BJ (cell line): Measurements from ENCODE around the gene PRKCE. TPM values are rescaled to one million over a fixed set of nuclear protein-coding genes. Genes with fewer than 3 reads are reported as not detected.

ENCODE experiments used
- CTCF ChIA-PET: fragments of 350-600 bp; formaldehyde crosslinking; extraction: SDS; loops from one replicate; lab custom pipeline; 2021; ENCODE audit warnings: antibody characterized with exemption, inconsistent platforms; lab: Yijun Ruan, JAX
- POLR2A ChIA-PET: fragments of 300-600 bp; sonication (Branson Sonifier 250); formaldehyde crosslinking; extraction: SDS; loops from one replicate; lab custom pipeline; 2021; ENCODE audit warnings: antibody characterized with exemption; lab: Charles Lee
- DNase-seq: peaks from one replicate; pipeline ENCODE4 v3.0.0-alpha.2; 2011; ENCODE audit warnings: low read depth
- H3K27me3 ChIP-seq: 2 replicates; pipeline ENCODE4 v1.6.0; 2011; ENCODE audit warnings: low read length; ENCODE audit not compliant: control insufficient read depth, insufficient read depth
- H3K36me3 ChIP-seq: 2 replicates; pipeline ENCODE4 v1.5.1; 2011; ENCODE audit warnings: low read length; ENCODE audit not compliant: control insufficient read depth, insufficient read depth
- H3K4me3 ChIP-seq: 2 replicates; pipeline ENCODE4 v1.5.1; 2011; ENCODE audit warnings: low read depth, mild to moderate bottlenecking, control low read depth, low read length
- CTCF ChIP-seq: IDR thresholded peaks from 2 replicates; pipeline ENCODE4 v1.5.1; 2011; ENCODE audit warnings: low read depth, mild to moderate bottlenecking, control low read depth, inconsistent platforms, low read length, moderate library complexity; ENCODE audit not compliant: insufficient read depth
- polyA plus RNA-seq: library from polyadenylated mRNA; depleted of rRNA; stranded (reverse); fragments of >200 nt; gene quantifications from 2 replicates; pipeline ENCODE4 v1.2.3, GENCODE V29; 2011

The PRKCE gene
- polyA plus RNA-seq, 1 experiment = 19.7 TPM

GRCh38 chr2:46009772-46010171, 358.3 kb downstream of the PRKCE start:
- no peaks in the 10 kb centered on the region for H3K36me3 ChIP-seq
- H3K27me3 ChIP-seq = no peaks in the 10 kb centered on the region
- ChIA-PET CTCF (interaction anchor here (0.6 to 2.3 kb wide), 7 partner anchors 17 to 352 kb away, joined by 4 to 9 read pairs (median 5); no protein-coding TSS in a partner anchor), POLR2A (no interaction called here)
- TF ChIP-seq CTCF = no peak
- no peak for DNase-seq
- H3K4me3 ChIP-seq = no peak overlapping the region

- no peak overlapping the region for H3K4me3 ChIP-seq
- no peaks in the 10 kb centered on the region for H3K36me3 ChIP-seq
- DNase-seq = no peak
- TF ChIP-seq CTCF = no peak
- CTCF ChIA-PET = interaction anchor here (0.6 to 2.3 kb wide), 18 partner anchors 8 to 448 kb away, joined by 3 to 10 read pairs (median 4); no protein-coding TSS in a partner anchor
- POLR2A ChIA-PET = no interaction called here
- no peaks in the 10 kb centered on the region for H3K27me3 ChIP-seq
These were observed 358.9 kb downstream of the PRKCE start for GRCh38 chr2:46010223-46010924.

GRCh38 chr2:46010925-46011490, 359.5 kb downstream of the PRKCE start:
- no peak overlapping the region for H3K4me3 ChIP-seq
- H3K36me3 ChIP-seq = no peaks in the 10 kb centered on the region
- POLR2A ChIA-PET = no interaction called here
- CTCF ChIA-PET = interaction anchor here (0.6 to 2.3 kb wide), 22 partner anchors 8 to 448 kb away, joined by 3 to 10 read pairs (median 4); no protein-coding TSS in a partner anchor
- peak; percentile 59 for TF ChIP-seq CTCF
- no peaks in the 10 kb centered on the region for H3K27me3 ChIP-seq
- DNase-seq = no peak

- ChIA-PET CTCF (interaction anchor here (0.6 to 1.9 kb wide), 11 partner anchors 11 to 448 kb away, joined by 3 to 7 read pairs (median 4); partner anchors contain the start of gene EPAS1), POLR2A (interaction anchor here (0.5 kb wide), 1 partner anchor 51 kb away, joined by 5 read pairs; no protein-coding TSS in a partner anchor)
- no peak for DNase-seq
- Histone ChIP-seq H3K4me3 (no peak overlapping the region), H3K36me3 (peaks cover 2% of the 10 kb centered on the region; the same call in 1 of the 2 replicates), H3K27me3 (no peaks in the 10 kb centered on the region)
- TF ChIP-seq CTCF = no peak
These were observed 361.3 kb downstream of the PRKCE start for GRCh38 chr2:46012618-46013240.

GRCh38 chr2:46013726-46014125, 362.3 kb downstream of the PRKCE start:
- H3K4me3 ChIP-seq = no peak overlapping the region
- no peak for TF ChIP-seq CTCF
- ChIA-PET POLR2A (no interaction called here), CTCF (interaction anchor here (1.2 to 1.9 kb wide), 4 partner anchors 280 to 449 kb away, joined by 3 to 6 read pairs (median 5); no protein-coding TSS in a partner anchor)
- DNase-seq = no peak
- H3K36me3 ChIP-seq = peaks cover 2% of the 10 kb centered on the region; the same call in 1 of the 2 replicates
- no peaks in the 10 kb centered on the region for H3K27me3 ChIP-seq
